ENCODE data around the gene CCDC197. TPM values are rescaled to one million over a fixed set of nuclear protein-coding genes. Genes with fewer than 3 reads are reported as not detected.
A peak's percentile ranks its signal among the peaks of the same experiment; 100 is the strongest.

The CCDC197 gene
- total RNA-seq, 1 donor from 2014 or later = not detected

DNA sequence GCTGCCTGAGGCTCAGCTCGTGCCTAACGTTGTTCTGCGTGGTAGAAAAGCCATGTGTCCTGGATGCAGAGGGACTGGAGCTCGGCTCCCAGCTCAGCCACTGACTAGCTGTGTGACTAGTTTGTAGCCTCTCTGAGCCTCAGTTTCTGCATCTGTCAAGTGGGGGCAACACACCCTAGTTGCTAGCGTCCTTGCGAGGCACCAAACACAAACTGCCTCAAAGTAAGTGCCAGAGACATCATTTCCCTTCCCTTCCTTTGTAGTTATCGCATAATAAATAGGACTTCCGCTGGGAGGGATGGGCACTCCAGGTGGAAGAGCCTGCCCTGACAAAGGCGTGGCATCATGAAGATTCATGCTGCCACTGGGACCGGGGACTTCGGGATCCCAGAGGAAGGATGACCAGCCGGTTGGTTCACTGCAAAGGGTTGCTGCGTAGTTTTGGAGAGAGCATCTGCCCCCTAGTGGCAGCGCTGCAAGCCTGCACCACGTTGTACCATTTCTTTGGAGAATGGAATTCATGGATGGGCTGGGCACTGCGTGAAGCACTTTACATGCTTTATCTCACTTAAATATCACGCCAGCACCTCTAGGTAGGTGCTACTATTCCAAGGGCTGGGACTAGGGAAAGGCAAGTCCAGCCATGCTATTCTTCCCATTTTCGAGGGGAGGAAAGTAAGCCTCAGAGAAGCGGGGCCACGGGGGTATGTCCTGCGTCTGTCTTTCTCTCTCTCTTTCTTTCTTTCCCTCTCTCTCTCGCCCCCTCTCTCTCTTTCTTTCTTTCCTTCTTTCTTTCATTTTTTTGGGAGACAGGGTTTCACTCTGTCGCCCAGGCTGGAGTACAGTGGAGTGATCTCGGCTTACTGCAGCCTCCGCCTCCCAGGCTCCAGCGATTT lies 4.6 kb downstream of the CCDC197 start:
- DNase-seq = peak; percentile 47

DNA sequence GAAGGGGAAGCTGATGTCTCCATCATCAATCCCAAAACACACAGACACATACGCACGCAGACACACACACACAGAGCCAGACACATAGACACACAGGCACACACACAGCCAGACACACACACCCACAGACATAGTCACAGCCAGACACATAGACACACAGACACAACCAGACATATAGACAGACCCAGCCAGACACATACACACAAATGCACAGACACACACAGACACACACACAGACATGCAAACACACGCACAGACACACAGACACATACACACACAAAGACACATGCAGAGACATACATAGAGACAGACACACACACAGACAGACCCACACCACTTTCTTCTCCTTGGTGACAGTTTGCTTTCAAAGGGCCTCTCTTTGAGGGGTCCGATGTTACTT lies 6.3 kb downstream of the CCDC197 start:
- DNase-seq = no peak

GRCh38 chr14:94004015-94004414 lies 6.9 kb downstream of the CCDC197 start:
- DNase-seq = no peak

- DNase-seq = no peak
Measured at GRCh38 chr14:94005324-94006073, 8.4 kb downstream of the CCDC197 start.

DNA sequence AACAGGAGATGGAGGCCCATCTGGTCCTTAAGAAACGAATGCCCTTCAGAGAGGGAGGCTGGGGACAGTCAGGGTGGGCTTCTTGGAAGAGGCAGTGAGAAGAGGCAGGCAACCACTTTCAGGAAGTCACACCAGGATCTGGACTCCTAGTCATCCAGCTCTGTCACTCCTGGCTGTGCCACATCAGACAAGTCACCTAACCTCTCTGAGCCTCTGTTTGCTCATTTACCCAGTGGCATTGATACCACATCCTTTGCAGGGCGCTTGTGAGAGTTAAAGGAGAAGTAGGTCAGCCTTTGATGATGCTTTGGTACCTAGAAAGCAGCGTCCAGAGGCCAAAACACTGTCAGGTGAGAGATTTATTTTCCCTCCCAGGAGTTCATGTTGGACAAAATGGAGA lies 11.1 kb downstream of the CCDC197 start:
- no peak for DNase-seq

- no peak for DNase-seq
Measured at GRCh38 chr14:94009767-94010166, 12.7 kb downstream of the CCDC197 start.

GRCh38 chr14:94010625-94011024 lies 13.5 kb downstream of the CCDC197 start:
- no peak for DNase-seq

- no peak for DNase-seq
Measured at GRCh38 chr14:94011795-94012194, 14.7 kb downstream of the CCDC197 start.

DNA sequence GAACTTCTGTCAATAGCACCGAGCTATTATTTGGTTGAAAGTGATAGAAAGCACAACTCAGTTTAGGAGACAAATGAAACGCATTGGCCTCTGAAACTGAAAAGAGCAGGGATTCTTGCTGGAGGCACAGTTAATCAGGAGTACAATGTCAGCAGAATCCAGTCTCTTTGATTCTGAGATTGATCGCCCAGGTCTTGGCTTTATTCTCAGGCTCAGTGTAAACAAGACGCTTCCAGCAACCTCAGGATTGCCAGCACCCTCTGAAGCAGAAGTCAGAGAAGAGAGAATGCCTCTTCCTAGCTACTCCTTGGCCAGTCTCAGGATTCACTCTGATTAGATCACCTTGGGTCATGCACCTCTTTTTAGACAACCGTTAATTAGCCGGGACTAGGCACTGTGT lies 17.3 kb downstream of the CCDC197 start:
- DNase-seq = no peak

GRCh38 chr14:94015223-94015622 lies 18.1 kb downstream of the CCDC197 start:
- DNase-seq = no peak

DNA sequence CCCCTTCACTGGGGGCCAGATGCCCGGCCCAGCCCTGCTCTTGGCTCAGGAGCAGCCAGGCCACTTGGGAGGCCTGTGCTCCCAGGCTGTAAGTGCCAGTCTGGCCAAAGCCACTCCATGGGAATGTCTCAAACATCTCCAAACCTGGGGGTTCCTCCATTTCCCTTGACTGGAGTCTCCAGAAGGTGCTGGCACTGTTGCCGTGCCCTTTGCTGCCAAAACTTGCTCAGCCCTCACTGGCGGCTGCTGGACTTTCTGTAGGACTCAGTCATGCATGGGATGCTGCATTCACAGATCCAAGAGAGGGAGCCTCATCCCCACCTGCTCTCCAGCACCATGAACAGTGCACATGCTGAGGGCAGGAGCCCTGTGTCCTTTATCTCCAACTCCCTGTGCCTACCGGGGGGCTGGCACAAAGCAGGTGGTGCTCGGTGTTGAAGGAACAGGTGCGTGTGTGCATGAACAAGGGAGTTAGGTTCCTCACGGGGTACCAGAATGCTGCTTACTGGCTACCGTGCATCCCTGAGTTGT lies 19.4 kb downstream of the CCDC197 start:
- DNase-seq = no peak

DNA sequence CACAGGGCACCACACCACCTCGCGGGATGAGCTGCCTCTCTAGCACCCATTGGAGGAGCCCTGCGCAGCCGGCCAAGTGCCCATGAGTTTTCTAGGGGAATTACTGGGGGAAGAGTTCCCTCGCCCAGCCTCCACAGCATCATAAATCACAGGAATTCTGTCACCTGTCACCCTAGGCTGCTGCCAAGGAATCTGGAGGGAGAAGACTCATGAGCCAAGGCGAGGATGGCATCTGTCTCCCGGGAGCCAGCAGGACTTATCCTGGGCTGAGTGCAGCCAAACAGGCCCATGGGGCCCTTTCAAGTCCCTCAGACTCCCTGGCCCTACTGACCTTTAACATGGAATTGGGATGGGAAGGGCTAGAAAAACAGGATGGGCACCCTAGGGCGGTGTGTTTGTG lies 21.2 kb downstream of the CCDC197 start:
- no peak for DNase-seq

DNA sequence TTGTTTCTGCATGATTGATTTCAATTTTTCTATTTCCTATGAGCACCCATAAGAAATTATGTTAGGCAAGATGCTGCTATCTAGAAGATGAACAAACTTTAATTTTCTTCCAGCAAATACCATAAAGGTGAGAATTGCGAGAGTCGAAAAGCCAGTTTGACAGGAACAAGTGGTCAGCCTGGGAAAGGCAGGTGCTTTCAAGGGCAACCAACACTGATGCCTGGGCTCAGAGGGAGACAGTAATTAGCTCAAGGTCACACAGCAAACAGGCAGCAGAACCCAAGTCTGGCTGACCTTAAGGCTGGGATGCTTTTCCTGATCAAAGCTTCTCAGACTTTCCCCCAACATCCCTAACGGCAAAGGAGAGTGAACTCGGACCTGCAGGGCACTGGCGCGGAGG lies 22.2 kb downstream of the CCDC197 start:
- DNase-seq = no peak

GRCh38 chr14:94020267-94020666 lies 23.2 kb downstream of the CCDC197 start:
- no peak for DNase-seq

DNA sequence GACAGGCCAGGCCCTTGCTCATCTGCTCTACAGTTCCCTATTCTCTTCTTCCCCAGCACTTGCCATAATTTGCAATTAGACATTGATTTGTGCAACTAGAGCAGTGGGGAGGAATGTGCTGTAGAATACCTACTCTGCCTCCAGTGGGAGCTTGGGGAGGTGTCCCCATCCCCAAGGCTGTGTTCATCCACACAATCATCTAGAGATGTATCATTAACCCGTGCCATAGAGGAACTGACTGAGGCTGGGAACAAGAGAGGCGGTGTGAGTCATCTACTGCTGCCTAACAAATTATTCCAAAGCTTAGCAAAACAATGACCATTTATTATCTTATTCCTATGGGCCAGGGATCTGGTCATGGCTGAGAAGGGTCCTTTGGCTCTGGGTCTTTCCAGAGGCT lies 23.9 kb downstream of the CCDC197 start:
- DNase-seq = no peak

GRCh38 chr14:94021416-94022157 lies 24.5 kb downstream of the CCDC197 start:
- DNase-seq = no peak

GRCh38 chr14:94022532-94023411 lies 25.7 kb downstream of the CCDC197 start:
- DNase-seq = no peak

DNA sequence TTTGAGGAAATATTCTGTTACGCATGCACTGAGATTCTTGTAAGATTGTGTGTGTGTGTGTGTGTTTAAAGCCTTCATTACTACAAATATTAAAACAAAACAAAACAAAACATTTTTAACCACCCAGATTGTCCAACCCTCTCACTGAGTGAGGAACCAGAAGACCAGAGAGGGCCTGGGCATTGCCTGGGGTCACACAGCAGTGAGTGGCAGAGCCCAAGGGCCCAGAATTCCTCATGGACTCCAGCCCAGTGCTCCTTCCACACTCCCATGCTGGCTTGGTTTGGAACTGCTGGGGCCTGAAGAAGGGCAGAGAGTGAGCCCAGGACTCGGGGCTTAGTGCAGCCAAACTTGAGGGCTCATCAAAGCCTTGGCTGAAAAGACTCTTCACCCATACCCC lies 27.4 kb downstream of the CCDC197 start:
- no peak for DNase-seq

DNA sequence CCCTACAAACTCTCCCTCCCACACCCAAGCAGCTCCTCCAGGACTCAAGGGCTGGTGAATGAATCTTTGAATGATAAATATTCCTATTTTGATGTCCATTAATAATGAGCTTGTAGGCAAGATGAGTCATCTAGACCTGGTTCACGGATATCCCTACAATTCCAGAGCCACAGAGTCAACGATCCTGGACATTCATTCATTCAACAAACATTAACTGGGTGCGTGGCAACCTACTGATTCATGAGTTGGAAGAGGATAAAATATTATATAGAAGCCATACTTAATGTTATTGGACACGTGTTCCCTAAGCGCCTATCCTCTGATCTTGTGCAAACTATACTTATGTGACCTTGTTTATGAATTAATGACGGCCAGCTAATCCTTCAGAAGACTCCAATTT lies 28.6 kb downstream of the CCDC197 start:
- DNase-seq = no peak

DNA sequence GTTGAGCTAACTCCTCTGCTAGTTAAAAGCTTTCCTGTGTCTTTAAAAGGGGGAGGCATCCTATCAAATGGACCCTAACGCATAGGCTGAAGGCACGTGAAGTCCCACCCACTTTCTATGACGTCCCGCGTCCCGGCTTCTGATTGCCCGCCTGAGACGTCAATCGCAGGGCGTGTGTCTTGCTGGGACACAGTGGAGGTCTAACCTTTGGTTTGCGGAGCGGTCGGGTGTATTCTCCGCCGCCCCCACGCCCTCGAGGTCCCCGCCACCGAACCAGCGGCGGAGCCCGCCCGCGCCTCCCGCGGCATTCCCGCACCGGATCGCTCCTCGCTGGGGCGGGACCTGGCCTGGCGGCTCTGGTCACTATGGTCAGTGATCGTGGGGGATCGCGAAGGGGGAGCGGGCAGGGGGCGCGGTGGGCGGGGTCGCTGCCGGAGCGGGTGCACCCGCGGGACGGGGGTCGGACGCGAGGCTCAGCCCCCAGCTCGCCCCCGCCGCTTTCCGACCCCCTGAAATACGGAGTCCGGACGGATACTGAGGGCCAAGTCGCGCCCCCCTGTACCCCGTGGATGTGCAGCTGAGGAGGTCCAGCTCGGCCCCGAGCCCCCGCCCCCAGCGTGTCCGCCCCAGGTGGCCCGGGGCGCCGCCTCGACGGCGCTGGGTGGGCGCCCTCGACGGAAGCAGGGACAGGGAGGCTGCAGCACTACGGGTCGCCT lies 29.2 kb downstream of the CCDC197 start, which contains the start of gene OTUB2:
TSS of gene OTUB2 (plus strand) at position 168 of the 716 bp plus-strand sequence. CDS start at position 366, 198 bp downstream.
- DNase-seq = peak; percentile 94

Data from occipital lobe (tissue), 2 donors.